Measurements from ENCODE around the gene TSPAN33. TPM values are rescaled to one million over a fixed set of nuclear protein-coding genes. Genes with fewer than 3 reads are reported as not detected.
A peak's percentile ranks its signal among the peaks of the same experiment; 100 is the strongest.

The TSPAN33 gene
- total RNA-seq, 1 donor, result 38.0 TPM

- Histone ChIP-seq H3K9me3 (ENCODE audit: low read depth, low read length) (no peaks in the 10 kb centered on the region), H3K27me3 (ENCODE audit: insufficient read depth, low read length) (no peaks in the 10 kb centered on the region), H3K4me3 (ENCODE audit: low read length) (no peak overlapping the region), H3K4me1 (ENCODE audit: insufficient read depth, low read length) (no peaks in the 10 kb centered on the region)
Observed at GRCh38 chr7:129176916-129177710, 32.6 kb downstream of the TSPAN33 start.

GRCh38 chr7:129184981-129185670 lies 40.6 kb downstream of the TSPAN33 start:
- Histone ChIP-seq H3K4me3 (ENCODE audit: low read length) (no peak overlapping the region), H3K4me1 (ENCODE audit: insufficient read depth, low read length) (peaks cover 12% of the 10 kb centered on the region), H3K9me3 (ENCODE audit: low read depth, low read length) (no peaks in the 10 kb centered on the region), H3K27me3 (ENCODE audit: insufficient read depth, low read length) (peaks cover 26% of the 10 kb centered on the region)

- H3K4me1 ChIP-seq (ENCODE audit: insufficient read depth, low read length), result peaks cover 12% of the 10 kb centered on the region
Observed at GRCh38 chr7:129186749-129187260, 42.3 kb downstream of the TSPAN33 start.

GRCh38 chr7:129187681-129188371 lies 43.3 kb downstream of the TSPAN33 start:
- Histone ChIP-seq H3K4me1 (ENCODE audit: insufficient read depth, low read length) (peaks cover 12% of the 10 kb centered on the region), H3K4me3 (ENCODE audit: low read length) (peak overlapping the region; percentile 27), H3K27me3 (ENCODE audit: insufficient read depth, low read length) (peaks cover 44% of the 10 kb centered on the region), H3K9me3 (ENCODE audit: low read depth, low read length) (no peaks in the 10 kb centered on the region)

More at GRCh38 chr7:129186749-129187260, 42.3 kb downstream of the TSPAN33 start:
- Histone ChIP-seq H3K4me3 (ENCODE audit: low read length) (no peak overlapping the region), H3K27me3 (ENCODE audit: insufficient read depth, low read length) (peaks cover 41% of the 10 kb centered on the region), H3K9me3 (ENCODE audit: low read depth, low read length) (no peaks in the 10 kb centered on the region)

- H3K4me3 ChIP-seq (ENCODE audit: low read length), result peak within 1 kb of the TSS; percentile 27
- H3K27me3 ChIP-seq (ENCODE audit: insufficient read depth, low read length), result peaks cover 44% of the 10 kb centered on the region
- no peaks in the 10 kb centered on the region for H3K9me3 ChIP-seq (ENCODE audit: low read depth, low read length)
- peaks cover 12% of the 10 kb centered on the region for H3K4me1 ChIP-seq (ENCODE audit: insufficient read depth, low read length)
Observed at GRCh38 chr7:129188372-129188891, 43.9 kb downstream of the TSPAN33 start, which contains the start of gene SMO. Gene SMO, plus strand, starts transcription at chr7:129188633. Its CDS starts 519 bp downstream, at chr7:129189152.

- H3K27me3 ChIP-seq (ENCODE audit: insufficient read depth, low read length), result peaks cover 44% of the 10 kb centered on the region
- no peaks in the 10 kb centered on the region for H3K9me3 ChIP-seq (ENCODE audit: low read depth, low read length)
- peak overlapping the region; percentile 27 for H3K4me3 ChIP-seq (ENCODE audit: low read length)
- H3K4me1 ChIP-seq (ENCODE audit: insufficient read depth, low read length), result peaks cover 12% of the 10 kb centered on the region
Observed at GRCh38 chr7:129188892-129189660, 44.6 kb downstream of the TSPAN33 start.

GRCh38 chr7:129189661-129190310 lies 45.3 kb downstream of the TSPAN33 start:
- Histone ChIP-seq H3K4me1 (ENCODE audit: insufficient read depth, low read length) (peaks cover 12% of the 10 kb centered on the region), H3K9me3 (ENCODE audit: low read depth, low read length) (no peaks in the 10 kb centered on the region), H3K27me3 (ENCODE audit: insufficient read depth, low read length) (peaks cover 44% of the 10 kb centered on the region), H3K4me3 (ENCODE audit: low read length) (no peak overlapping the region)

- H3K4me3 ChIP-seq (ENCODE audit: low read length), result no peak overlapping the region
- peaks cover 12% of the 10 kb centered on the region for H3K4me1 ChIP-seq (ENCODE audit: insufficient read depth, low read length)
- peaks cover 44% of the 10 kb centered on the region for H3K27me3 ChIP-seq (ENCODE audit: insufficient read depth, low read length)
- no peaks in the 10 kb centered on the region for H3K9me3 ChIP-seq (ENCODE audit: low read depth, low read length)
Observed at GRCh38 chr7:129191272-129191671, 46.8 kb downstream of the TSPAN33 start.

GRCh38 chr7:129193892-129194291 lies 49.4 kb downstream of the TSPAN33 start:
- Histone ChIP-seq H3K4me1 (ENCODE audit: insufficient read depth, low read length) (peaks cover 7% of the 10 kb centered on the region), H3K4me3 (ENCODE audit: low read length) (no peak overlapping the region), H3K27me3 (ENCODE audit: insufficient read depth, low read length) (peaks cover 28% of the 10 kb centered on the region), H3K9me3 (ENCODE audit: low read depth, low read length) (no peaks in the 10 kb centered on the region)

GRCh38 chr7:129197771-129198170 lies 53.3 kb downstream of the TSPAN33 start:
- Histone ChIP-seq H3K4me1 (ENCODE audit: insufficient read depth, low read length) (no peaks in the 10 kb centered on the region), H3K4me3 (ENCODE audit: low read length) (no peak overlapping the region), H3K9me3 (ENCODE audit: low read depth, low read length) (no peaks in the 10 kb centered on the region), H3K27me3 (ENCODE audit: insufficient read depth, low read length) (no peaks in the 10 kb centered on the region)

GRCh38 chr7:129199406-129199805 lies 54.9 kb downstream of the TSPAN33 start:
- Histone ChIP-seq H3K4me3 (ENCODE audit: low read length) (no peak overlapping the region), H3K9me3 (ENCODE audit: low read depth, low read length) (no peaks in the 10 kb centered on the region)

GRCh38 chr7:129202058-129202777 lies 57.7 kb downstream of the TSPAN33 start:
- no peaks in the 10 kb centered on the region for H3K27me3 ChIP-seq (ENCODE audit: insufficient read depth, low read length)

More at GRCh38 chr7:129199406-129199805, 54.9 kb downstream of the TSPAN33 start:
- no peaks in the 10 kb centered on the region for H3K4me1 ChIP-seq (ENCODE audit: insufficient read depth, low read length)
- no peaks in the 10 kb centered on the region for H3K27me3 ChIP-seq (ENCODE audit: insufficient read depth, low read length)

GRCh38 chr7:129203050-129203741 lies 58.7 kb downstream of the TSPAN33 start:
- H3K9me3 ChIP-seq (ENCODE audit: low read depth, low read length), result no peaks in the 10 kb centered on the region
- no peaks in the 10 kb centered on the region for H3K4me1 ChIP-seq (ENCODE audit: insufficient read depth, low read length)
- H3K27me3 ChIP-seq (ENCODE audit: insufficient read depth, low read length), result no peaks in the 10 kb centered on the region
- no peak overlapping the region for H3K4me3 ChIP-seq (ENCODE audit: low read length)

More at GRCh38 chr7:129202058-129202777, 57.7 kb downstream of the TSPAN33 start:
- H3K9me3 ChIP-seq (ENCODE audit: low read depth, low read length), result no peaks in the 10 kb centered on the region
- no peaks in the 10 kb centered on the region for H3K4me1 ChIP-seq (ENCODE audit: insufficient read depth, low read length)
- H3K4me3 ChIP-seq (ENCODE audit: low read length), result no peak overlapping the region

All from mononuclear cell (primary cell).